GM19023 (cell line): ENCODE results near the gene MED8.

Source experiments
- ATAC-seq: cut with Tn5 transposase; IDR thresholded peaks from one replicate; pipeline ENCODE4 v1.9.1; 2021; ENCODE audit warnings: mild to moderate bottlenecking, moderate library complexity; ENCODE audit not compliant: unreplicated experiment

The MED8 gene, protein sequence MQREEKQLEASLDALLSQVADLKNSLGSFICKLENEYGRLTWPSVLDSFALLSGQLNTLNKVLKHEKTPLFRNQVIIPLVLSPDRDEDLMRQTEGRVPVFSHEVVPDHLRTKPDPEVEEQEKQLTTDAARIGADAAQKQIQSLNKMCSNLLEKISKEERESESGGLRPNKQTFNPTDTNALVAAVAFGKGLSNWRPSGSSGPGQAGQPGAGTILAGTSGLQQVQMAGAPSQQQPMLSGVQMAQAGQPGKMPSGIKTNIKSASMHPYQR

DNA sequence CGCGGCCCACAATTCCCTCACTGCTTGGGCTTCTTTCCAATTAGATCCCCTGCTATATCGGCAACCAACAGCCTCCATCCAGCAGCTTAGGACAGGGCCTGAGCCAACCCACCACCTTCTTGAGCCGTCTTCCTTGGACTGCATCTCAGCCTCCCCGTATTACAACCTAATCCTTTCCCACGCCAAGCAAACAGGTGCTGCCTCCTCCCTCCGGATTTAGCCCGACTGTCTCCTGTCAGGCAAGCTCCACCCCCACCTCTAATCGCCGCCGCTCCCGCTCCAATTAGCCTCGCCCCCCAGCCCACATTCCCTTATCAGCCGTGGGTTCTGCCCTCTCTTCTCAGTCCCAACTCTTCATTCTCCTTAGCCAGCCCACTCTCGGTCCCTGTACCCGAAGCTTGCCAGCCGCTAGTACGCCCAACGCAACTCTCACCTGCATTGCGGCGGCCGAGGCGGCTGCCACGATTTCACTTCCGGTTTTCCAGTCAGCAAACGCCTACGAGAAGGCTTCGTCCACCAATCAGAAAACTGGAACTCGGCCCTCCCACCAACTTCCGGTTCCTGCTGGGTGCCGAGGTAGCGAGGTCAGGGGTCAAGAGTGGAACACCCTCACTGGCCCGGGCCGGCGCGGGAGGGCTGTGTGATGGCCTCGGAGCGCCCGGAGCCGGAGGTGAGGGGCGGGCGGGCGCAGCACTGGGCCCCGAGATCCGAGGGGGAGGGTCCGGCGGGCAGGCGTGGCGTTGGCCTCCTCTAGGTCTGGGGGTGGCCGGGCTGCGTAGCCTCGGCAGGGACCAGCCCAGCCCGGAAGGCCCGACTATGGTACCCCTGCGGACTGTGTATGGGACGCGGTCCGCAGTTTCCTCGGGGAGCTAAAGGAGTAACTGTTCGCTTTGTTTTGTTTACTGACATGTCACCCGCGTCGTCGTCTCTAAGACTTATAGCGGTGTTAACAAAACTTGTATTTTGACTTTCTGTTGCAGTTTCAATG lies at the start of gene MED8, which contains the start of gene SZT2:
TSS of gene MED8 (minus strand) at position 475 of the 988 bp plus-strand sequence. CDS start at position 439, 36 bp downstream.
TSS of gene SZT2 (plus strand) at position 574 of the 988 bp plus-strand sequence. CDS start at position 644, 70 bp downstream.
- ATAC-seq: peak; percentile 91

DNA sequence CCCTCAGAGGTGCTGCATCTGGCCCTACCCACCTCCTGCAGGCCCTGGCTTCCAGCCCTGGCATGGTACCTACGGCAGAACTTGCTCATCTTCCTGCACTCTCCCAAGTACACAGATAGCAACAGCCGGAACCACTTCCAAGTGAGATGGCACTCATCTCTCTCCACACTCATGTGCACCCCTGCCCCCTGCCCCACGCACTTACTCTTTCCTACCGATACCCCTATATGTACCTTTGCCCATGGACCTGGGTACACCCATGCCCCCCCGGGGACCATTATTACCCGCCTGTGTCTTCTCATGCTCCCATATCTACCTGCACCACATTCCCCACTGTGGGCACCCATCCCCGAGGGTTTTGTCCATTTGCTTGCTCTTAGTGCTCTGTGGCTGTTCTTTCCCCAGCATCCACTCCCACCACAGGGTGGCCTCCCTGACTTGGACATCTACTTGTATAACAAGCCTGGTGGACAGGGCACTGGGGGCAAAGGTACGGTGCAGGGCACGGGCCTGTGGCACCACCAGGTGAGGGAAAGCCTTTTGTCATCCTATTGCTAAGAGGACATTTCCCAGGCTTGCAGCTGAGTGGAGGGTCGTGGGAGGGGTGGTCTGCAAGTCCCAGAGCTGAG lies 49.5 kb upstream of the MED8 start:
- no peak for ATAC-seq

DNA sequence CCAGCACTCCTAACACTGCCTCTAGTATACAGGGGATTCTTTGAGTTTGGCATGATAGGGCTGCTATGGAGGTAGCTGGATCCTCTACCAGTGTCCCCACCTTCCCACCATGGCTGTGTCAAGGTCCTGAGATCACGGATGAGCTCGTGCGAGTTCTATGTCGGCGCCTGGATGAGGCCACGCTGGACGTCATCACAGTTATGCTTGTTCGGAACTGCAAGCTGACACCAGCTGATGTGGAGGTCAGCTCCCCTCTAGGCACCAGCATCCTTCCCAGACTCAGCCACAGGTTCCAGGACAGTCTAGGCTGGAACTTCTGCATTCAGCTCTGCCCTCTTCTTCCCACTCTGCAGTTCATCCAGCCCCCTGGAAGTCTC lies 49.0 kb upstream of the MED8 start:
- ATAC-seq: no peak

DNA sequence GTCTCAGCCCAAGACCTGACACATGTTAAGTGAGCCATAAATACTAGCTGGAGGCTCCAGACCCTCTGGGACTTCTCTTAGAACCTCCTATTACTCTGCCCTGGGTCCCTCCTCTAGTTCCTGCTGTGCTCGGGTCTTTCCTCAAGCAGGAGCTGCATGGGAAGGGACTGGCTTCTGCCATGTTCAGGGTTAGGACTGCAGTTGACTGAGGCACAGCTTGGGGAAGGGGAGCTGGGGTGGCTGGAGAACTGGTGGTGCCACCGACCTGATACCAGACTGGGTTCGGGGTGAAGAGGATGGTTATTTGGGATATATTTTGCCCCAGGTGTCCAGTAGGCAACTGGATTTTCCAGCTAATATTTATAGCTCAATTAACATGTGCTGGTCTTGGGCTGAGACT lies 48.4 kb upstream of the MED8 start:
- ATAC-seq: no peak

DNA sequence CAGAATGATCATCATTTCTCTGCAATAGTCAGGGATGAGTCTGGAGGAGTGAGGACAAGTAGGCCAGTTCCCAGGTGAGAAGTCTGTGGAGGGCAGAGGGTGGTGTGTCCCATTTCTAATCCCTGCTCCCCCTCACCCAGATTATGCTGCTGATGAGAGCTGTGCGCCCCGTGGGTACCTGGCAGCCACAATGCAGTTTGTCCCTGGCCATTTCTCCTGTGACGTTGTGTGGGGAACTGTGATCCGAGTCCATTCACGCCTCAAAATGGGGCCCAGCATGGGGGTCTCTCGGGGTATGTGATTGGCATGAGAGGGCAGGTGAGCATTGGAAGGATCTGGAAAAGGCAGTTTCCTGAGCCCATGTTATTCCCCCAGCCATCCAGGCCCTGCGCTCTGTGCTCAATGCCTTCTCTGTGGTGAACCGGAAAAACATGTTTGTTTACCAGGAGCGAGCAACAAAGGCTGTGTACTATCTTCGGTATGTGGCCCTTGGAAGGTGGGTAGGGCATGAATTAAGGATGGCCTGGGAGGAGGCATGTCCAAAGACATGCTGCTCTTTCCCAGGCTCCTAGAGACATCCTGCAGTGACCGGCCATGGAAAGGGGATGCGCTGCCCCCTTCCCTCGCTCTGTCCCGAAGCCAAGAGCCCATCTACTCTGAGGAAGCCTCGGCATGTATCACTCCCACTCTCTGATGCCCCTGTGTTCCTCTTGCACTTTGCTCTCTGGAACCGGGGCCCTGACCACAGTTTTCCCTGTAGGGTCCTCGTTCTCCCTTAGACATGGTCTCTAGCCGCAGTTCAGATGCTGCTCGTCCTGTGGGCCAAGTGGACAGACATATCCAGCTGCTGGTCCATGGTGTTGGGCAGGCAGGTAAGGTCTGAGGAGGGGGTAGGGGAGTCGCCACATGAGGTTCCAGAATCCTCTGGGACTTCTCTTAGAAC lies 47.7 kb upstream of the MED8 start:
- ATAC-seq: no peak

DNA sequence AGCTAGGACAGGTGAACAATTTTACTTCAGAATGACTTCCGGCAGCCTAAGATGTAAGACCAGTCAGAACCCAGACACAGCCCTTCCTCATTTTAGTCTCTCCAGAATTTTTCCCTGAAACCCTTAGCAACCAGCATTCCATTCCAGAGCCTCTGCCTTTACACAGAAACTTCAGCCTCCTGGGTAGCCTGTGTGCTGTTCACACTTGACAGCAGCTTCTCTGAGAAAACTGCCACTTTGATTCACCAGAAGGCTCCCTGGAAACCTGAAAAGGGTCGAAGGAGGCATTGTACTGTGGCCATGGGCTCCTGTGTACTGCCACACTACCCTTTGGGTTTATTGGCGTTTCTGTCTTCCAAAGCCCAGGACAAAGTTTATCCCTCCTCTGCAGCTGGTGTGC lies 46.8 kb upstream of the MED8 start:
- no peak for ATAC-seq

DNA sequence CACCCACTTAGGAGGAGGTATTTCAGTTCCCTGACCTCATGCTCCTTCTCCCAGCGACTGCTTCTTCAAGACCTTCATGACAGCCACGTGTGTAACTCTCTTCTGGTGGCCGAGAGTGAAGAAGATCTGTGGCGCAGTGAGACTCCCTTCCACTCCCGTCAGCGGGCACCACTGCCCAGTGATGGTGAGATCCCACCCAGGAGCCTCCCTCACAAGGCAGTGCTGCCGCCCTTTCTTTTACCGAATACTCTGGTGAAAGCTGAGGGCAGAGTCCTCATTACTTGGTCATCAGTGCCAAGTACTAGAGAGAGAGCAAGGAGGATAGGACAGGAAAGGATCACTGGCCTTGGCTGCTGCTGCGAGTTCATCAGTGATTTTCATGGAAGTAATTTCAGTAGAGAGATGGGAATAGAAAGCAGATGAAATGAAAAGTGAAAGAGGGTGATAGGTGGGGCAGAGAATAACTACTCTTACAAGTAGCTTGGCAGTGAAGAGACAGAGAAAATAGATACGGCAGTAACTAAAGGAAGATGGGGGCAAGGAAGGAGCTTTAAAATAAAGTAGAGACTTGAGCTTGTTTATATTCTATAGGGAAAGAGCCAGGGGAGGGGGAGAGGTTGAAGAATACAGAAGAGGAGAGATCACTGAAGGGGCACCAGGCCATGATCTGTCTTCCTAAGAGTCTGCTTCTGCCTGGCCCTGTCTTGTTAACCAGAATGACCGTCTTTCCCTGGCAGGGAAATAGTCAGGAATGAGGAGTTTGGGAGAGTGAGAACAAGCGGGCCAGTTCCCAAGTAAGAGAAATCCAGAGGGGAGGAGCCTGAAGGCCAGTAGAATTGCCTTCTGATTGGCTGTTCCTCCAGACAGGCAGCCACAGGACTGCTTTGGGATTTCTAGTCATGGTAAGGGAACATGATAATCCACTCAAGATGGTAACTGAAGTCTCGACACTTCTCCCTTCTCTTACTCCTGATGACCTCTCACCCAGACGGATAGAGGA lies 45.8 kb upstream of the MED8 start:
- ATAC-seq: no peak

DNA sequence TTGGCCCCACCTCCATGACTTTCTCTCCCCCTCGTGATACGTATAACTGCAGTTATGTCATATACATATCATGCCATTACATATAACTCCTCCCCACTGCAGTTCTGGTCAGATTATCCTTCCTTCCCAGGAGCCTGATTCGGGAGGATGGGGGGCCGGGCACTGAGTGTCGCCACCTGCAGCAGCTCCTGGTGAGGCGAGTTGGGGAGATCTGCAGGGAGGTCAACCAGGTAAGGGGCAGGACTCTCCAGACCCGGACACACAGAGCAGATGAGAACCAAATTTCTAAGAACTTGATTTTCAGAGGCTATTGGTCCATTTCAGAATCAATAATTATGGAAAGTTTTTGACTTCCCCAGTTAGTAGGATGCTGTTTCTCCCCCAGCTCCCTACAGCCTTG lies 44.7 kb upstream of the MED8 start:
- ATAC-seq: no peak

DNA sequence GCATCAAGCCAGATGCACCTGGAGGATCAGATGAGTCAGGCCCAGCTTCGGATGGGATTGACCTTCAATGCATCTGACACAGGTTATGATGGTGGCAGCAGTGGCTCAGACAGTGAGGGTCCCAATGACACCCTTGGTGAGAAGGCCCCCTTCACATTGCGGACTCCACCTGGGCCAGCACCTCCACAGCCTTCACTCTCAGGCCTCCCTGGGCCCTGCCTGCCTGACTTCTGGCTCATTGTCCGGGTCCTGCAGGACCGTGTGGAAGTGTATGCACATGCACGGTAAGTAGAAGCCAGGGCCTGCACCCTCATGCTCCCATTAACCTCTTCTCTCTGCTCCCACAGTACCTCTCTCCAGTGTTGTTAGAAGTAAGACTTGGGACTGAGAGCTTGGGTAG lies 43.3 kb upstream of the MED8 start:
- no peak for ATAC-seq

DNA sequence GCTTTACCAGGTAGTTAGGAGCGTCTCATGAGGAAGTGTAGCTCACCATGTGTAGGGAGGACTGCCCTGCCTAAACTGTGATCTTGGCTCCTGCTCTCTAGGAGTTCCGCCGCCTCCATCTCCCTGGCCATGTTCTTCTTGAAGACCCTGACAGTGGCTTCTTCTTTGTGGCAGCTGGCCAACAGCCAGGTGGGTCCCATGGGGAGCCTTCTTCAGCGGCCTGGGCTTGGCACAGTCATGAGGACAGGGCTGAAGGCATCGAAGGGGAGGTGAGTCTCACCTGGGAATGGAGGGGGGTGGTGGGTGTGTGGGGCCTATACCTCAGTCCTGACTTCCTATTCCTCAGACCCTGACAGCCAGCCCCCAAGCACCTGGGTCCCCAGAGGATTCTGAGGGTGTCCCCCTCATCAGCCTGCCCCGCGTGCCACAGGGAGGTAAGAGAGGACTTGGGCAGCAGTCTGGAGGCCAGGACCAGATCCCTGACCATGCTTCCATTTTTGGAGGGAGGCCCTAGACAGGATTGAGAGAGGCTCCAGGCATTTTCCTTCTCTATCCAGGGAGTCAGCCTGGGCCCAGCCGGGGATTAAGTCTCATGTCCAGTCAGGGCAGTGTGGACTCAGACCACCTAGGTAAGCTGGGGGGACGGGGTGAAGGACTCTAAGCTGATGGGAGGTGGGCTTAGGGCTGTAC lies 42.7 kb upstream of the MED8 start:
- no peak for ATAC-seq

DNA sequence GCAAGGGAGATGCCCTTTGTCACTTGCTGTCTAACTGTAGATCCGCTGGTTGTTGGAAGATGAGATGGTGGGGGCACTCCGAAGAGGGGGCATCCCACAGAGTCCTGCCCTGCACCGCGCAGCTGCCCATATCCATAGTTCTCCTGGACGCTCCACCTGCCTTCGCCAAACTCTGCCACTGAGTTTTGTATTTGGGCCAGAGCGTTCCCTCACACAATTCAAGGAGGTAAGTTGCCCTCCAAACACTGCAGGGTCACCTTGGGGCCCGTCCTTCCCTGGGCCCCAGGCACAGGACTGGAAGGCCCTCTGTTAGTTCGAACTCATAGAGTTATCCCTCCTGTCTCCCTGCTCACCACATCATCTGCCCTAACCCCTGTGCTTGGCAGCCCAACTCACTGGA lies 42.1 kb upstream of the MED8 start:
- no peak for ATAC-seq

DNA sequence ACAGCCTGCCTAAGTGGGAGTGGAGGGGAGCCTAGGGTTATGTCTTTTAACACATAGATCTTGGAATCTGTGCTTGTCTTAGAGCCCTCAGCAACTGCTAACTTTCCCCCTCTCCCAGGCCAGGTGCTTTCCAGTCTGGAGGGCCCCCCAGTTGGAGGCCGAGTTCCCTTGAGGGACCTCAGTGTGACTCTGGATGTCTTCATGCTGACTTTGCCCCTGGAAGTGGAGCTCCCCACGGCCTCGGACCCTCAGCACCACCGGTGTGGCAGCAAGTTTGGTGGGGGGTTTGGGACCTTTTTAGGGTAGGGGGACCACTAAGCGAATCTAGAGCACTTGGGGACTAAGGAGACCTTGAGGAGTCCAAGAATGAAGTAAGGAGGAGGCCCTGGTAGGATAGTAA lies 41.2 kb upstream of the MED8 start:
- no peak for ATAC-seq

DNA sequence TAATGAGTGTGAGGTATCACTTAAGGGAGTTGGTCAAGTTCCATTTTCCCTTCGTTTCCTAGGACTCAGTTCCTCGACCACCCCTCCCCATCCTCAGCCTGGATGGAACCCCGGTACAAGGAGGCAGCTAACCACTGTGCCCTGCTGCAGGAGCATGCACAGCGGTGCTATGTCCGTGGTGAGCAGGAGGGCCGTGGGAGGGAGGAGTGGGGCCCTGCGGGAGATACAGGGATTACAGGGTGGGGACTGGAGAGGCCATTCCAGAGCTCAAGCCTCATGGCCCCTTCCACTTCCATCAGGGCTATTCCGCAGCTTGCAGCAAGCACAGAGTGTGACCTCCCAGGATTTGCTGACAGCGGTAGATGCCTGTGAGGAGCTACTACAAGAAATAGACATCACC lies 38.3 kb upstream of the MED8 start:
- ATAC-seq: no peak

DNA sequence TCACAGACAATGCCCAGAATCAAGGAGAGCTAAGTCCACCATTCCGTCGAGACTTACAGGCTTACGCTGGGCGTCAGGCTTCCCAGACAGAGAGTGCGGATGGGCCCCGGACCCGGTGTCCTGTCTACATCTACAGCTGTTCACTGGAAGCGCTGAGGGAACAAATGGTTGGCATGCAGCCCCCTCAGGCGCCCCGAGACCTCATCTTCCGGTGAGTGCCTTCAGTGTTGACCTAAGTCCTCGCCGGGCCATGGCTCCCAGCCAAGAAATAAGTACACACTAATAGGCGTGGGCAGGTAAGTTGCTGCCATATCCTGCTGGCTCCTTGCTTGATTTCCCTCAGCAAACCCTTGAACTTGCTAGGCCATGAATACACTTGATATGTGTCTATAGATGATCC lies 37.9 kb upstream of the MED8 start:
- ATAC-seq: no peak

DNA sequence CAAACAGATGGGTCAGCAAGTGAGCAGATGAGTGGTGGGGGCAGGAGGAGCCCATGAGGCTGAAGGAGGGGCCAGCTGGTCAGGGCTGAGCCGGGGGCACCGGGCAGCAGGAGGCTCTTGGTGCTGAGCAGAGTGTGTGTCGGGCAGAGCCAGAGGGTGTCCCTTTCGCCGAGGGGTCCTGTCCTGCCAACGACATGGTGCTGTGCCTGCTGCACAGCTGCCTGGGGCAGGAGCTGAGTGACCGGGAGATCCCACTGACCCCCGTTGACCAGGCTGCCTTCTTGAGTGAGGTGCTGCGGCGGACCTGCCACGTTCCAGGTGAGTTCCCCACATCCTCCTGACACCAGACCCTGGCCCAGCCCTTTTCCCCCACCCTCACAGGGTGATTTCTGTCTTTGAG lies 36.6 kb upstream of the MED8 start:
- no peak for ATAC-seq

DNA sequence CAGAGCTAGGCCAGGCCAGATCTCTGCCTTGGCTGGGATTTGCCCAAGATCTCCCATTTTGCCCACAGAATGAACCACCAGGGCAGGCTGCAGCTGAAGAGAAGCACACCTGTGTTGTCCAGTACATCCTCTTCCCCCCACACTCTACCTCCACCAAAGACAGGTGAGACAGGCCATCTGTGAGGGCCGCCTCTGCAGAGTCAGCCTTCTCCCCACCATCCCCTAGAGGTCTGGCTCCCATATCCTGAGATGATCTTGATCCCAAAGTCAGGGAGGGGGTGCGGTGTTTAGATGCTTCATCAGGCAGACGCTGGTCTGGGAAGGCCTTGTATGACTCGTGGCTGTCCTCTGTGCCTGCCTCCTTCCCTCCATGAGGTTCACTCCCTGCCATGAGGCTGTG lies 35.4 kb upstream of the MED8 start:
- ATAC-seq: no peak

DNA sequence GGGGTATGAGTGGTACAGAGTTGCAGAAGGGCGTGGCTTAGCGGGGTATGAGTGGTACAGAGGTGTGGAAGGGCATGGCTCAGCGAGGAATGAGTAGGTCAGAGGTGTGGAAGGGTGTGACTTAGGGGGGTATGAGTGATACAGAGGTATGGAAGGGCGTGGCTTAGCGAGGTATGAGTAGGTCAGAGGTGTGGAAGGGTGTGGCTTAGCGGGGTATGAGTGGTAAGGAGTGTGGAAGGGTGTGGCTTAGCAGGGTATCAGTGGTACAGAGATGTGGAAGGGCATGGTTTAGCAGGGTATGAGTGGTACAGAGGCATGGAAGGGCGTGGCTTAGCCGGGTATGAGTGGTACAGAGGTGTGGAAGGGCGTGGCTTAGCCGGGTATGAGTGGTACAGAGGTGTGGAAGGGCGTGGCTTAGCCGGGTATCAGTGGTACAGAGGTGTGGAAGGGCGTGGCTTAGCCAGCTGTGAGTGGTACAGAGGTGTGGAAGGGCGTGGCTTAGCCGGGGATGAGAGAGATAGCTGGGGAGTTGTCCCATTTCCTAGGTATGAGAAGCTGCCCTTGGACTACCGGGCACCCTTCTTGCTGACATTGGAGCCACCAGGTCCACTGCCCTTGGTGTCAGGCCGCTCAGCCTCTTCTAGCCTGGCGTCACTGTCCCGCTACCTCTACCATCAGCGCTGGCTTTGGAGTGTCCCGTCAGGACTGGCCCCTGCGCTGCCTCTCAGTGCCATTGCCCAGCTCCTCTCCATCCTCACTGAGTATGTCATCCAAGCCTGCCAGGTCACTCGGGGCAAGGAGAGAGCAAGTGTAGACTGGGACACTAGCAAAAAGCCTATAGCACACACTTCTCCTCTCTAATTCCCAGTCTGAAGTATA lies 34.3 kb upstream of the MED8 start:
- no peak for ATAC-seq
